Kidney tubule cell (primary cell): Measurements from ENCODE around the gene TMEM163.
A peak's percentile ranks its signal among the peaks of the same experiment; 100 is the strongest.
"Not testable (repeated sequence)": the region's sequence is repeated elsewhere in the genome, so short reads cannot be mapped to it uniquely, and the experiment has no call there.

Source experiments
- DNase-seq: peaks from one replicate; pipeline ENCODE4 v3.0.0-alpha.2; 2018; ENCODE audit warnings: low spot score

The TMEM163 gene

GRCh38 chr2:134665727-134666506 is 52.9 kb downstream of the TMEM163 start:
- DNase-seq, result no peak

GRCh38 chr2:134663451-134664450 is 55.0 kb downstream of the TMEM163 start:
- DNase-seq, result no peak

GRCh38 chr2:134662751-134663150 is 56.0 kb downstream of the TMEM163 start:
- DNase-seq, result no peak

GRCh38 chr2:134660626-134661402 is 58.0 kb downstream of the TMEM163 start:
- no peak for DNase-seq

GRCh38 chr2:134659724-134660123 is 59.1 kb downstream of the TMEM163 start:
- no peak for DNase-seq

GRCh38 chr2:134657650-134658250 is 61.0 kb downstream of the TMEM163 start:
- peak; percentile 36 for DNase-seq

GRCh38 chr2:134656391-134656790 is 62.4 kb downstream of the TMEM163 start:
- not testable (repeated sequence) for DNase-seq

GRCh38 chr2:134648586-134648985 is 70.2 kb downstream of the TMEM163 start:
- DNase-seq, result peak; percentile 68

GRCh38 chr2:134647607-134648256 is 71.1 kb downstream of the TMEM163 start:
- peak; percentile 52 for DNase-seq

- no peak for DNase-seq
These were observed 75.9 kb downstream of the TMEM163 start for GRCh38 chr2:134642938-134643337.

- DNase-seq, result no peak
These were observed 78.3 kb downstream of the TMEM163 start for GRCh38 chr2:134640494-134640893.

- no peak for DNase-seq
These were observed 79.5 kb downstream of the TMEM163 start for GRCh38 chr2:134639265-134639664.

GRCh38 chr2:134636714-134637113 is 82.1 kb downstream of the TMEM163 start:
- DNase-seq, result peak; percentile 35

- no peak for DNase-seq
These were observed 84.6 kb downstream of the TMEM163 start for GRCh38 chr2:134634054-134634753.

GRCh38 chr2:134630504-134631159 is 88.2 kb downstream of the TMEM163 start:
- no peak for DNase-seq

GRCh38 chr2:134628453-134628852 is 90.3 kb downstream of the TMEM163 start:
- no peak for DNase-seq

GRCh38 chr2:134626781-134627180 is 92.0 kb downstream of the TMEM163 start:
- DNase-seq, result no peak

- DNase-seq, result no peak
These were observed 93.5 kb downstream of the TMEM163 start for GRCh38 chr2:134625311-134625710.

- DNase-seq, result no peak
These were observed 95.0 kb downstream of the TMEM163 start for GRCh38 chr2:134623796-134624195.

GRCh38 chr2:134623046-134623445 is 95.8 kb downstream of the TMEM163 start:
- no peak for DNase-seq
